Colonic mucosa (tissue), 4 donors: ENCODE data around the gene DUSP15. TPM values are rescaled to one million over a fixed set of nuclear protein-coding genes. Genes with fewer than 3 reads are reported as not detected.

Experiments used
- DNase-seq: peaks from one replicate; pipeline ENCODE4 v3.0.0-alpha.2; 2020
- H3K27ac ChIP-seq: fragments of 200-600 bp; one replicate; pipeline ENCODE4 v1.8.0; 2021
- H3K27me3 ChIP-seq: fragments of 200-600 bp; one replicate; pipeline ENCODE4 v1.8.0; 2021
- H3K36me3 ChIP-seq: fragments of 200-600 bp; one replicate; pipeline ENCODE4 v1.8.0; 2021
- H3K4me1 ChIP-seq: fragments of 200-600 bp; one replicate; pipeline ENCODE4 v1.8.0; 2021; ENCODE audit warnings: mild to moderate bottlenecking
- H3K4me3 ChIP-seq: fragments of 200-600 bp; one replicate; pipeline ENCODE4 v1.8.0; 2021
- H3K9ac ChIP-seq, 2 donors: one replicate each; pipeline ENCODE4 v1.7.0; 2013; ENCODE audit warnings: control low read depth in 2 of 2, low read depth in 2 of 2, low read length in 2 of 2
- H3K9me3 ChIP-seq: fragments of 200-600 bp; one replicate; pipeline ENCODE4 v1.8.0; 2021
- intact Hi-C: fragments of 100-400 bp; cut with DNase I; formaldehyde crosslinking; loops from one replicate; pipeline ENCODE4 v1.14.1; 2022
- total RNA-seq, 2 donors: library from RNA; stranded (reverse); fragmentation: NEBNext Ultra II Directional in 1 of 2; extraction: Animal tissue kit (Norgen Biotek cat#: 25700) in 1 of 2; gene quantifications; one replicate each; pipeline ENCODE4 v1.2.1, GENCODE V29; 2021
- TF ChIP-seq, protein P1 (sequence below): fragments of 200-600 bp; IDR thresholded peaks from one replicate; pipeline ENCODE4 v1.8.0; 2022; ENCODE audit warnings: antibody characterized with exemption, mild to moderate bottlenecking
- donor health status: healthy.
- donor health status: DM: no; HTN: no; CAD: no.
- donor health status: DM: no; HTN: no; CAD: no.

The DUSP15 gene
- total RNA-seq, 2 donors from 2014 or later, result 0.59 to 0.74 TPM

DNA sequence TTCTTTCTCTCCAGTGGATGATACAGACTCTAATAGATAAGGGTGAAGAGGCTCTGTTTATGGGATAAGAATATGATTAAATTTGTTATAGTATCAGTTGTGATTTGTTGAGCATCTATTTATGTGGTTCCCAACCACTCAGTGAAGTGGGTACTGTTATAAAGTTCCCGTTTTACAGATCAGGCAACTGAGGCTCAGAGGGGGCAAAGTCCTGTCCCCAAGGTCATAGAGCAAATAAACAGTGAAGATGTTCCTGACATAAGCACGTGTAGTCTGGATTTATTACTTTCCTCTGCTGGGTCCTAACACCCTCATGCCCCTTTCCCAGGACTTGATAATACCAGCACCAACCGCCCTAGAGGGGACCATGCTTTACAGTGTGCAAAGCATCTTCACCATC is 4.1 kb downstream of the DUSP15 start:
- Histone ChIP-seq H3K36me3 (no peaks in the 10 kb centered on the region), H3K9me3 (no peaks in the 10 kb centered on the region), H3K9ac (no peak overlapping the region), H3K4me1 (no peaks in the 10 kb centered on the region), H3K27me3 (peaks cover 20% of the 10 kb centered on the region), H3K4me3 (no peak overlapping the region), H3K27ac (no peak overlapping the region)
- DNase-seq, result no peak
- intact Hi-C loops, result no loop called here
- TF ChIP-seq, protein P1, sequence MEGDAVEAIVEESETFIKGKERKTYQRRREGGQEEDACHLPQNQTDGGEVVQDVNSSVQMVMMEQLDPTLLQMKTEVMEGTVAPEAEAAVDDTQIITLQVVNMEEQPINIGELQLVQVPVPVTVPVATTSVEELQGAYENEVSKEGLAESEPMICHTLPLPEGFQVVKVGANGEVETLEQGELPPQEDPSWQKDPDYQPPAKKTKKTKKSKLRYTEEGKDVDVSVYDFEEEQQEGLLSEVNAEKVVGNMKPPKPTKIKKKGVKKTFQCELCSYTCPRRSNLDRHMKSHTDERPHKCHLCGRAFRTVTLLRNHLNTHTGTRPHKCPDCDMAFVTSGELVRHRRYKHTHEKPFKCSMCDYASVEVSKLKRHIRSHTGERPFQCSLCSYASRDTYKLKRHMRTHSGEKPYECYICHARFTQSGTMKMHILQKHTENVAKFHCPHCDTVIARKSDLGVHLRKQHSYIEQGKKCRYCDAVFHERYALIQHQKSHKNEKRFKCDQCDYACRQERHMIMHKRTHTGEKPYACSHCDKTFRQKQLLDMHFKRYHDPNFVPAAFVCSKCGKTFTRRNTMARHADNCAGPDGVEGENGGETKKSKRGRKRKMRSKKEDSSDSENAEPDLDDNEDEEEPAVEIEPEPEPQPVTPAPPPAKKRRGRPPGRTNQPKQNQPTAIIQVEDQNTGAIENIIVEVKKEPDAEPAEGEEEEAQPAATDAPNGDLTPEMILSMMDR, result no peak

DNA sequence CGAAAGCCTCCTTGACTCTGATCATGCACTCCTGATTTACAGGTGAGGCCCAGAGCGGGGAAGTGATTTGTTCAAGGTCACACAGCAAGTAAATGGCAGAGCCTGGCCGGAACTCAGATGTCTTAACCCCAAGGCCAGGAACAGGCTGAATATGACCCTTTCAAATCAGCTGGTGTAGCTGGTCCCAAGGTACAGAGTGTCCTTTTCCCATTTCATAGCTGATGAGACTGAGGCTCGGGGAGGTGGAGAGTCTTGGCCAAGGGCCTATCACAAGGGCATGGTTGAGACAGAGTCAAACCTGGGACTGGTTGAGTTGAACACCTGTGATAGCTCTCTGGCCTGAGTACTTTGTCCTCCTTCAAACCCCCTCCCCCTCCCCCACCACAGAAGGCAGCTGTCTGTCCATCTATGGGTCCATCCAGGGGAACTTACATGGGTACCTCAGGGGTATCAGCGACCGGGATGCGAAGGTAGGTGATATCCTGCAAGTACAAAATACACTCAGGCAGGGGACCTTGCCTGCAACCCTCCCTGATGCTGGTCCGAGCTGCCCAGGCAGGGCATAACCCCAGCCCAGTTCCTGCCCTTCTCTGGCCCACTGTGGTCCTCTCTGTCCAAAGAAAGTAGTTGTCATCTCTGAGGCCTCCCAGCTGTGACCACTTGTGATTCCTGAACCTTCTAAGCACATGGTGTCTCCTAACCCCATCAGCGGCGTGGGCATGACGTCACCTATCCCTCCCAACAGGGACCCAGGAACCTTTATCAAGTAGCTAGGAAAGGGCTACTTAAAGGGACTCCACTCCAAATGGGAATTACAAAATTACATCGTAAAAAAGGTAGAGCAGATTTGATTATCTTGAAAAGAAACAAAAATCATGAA is 5.6 kb downstream of the DUSP15 start:
- Histone ChIP-seq H3K27me3 (peaks cover 12% of the 10 kb centered on the region), H3K9me3 (no peaks in the 10 kb centered on the region), H3K9ac (no peak overlapping the region), H3K27ac (no peak overlapping the region), H3K36me3 (no peaks in the 10 kb centered on the region), H3K4me3 (no peak overlapping the region), H3K4me1 (peaks cover 7% of the 10 kb centered on the region)
- TF ChIP-seq, protein P1, result no peak
- DNase-seq, result no peak
- intact Hi-C loops, result no loop called here

DNA sequence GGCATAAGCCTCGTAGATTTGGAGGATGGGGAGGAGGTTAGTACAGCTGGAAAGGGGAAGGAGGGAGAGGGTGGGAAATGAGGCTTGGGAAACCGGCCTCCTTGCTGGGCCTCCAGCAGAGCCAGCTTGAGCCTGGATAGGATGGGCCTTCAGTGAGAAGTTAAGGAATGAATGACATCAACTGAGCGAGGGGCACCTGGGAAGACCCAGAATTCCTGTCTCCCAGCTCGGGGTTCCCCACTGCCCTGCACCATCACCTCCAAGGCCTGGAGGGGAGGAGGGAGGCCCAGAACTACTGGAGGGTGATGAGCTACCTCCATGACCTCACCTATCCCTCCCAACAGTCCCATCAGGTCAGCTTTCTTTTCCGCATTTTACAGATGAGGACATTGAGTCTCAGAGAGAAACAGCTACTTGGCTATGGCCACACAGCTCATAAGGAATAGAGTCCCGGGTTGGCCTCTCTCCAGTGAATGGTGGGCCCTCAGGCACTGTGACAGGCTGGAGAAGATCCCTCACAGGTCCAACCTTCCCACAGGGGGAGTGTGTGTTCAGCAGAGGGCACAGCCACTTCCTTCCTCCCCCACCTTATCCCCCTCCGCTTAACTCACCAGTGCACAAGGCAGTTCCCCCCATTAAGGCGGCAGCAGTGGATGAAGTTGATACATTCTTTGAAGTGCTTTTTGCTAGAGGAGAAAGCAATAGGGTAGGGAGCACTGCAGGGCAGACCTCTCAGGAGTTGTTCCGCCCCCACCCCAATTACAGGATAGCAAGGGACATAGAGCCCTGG is 6.8 kb downstream of the DUSP15 start:
- H3K4me1 ChIP-seq, result peaks cover 7% of the 10 kb centered on the region
- DNase-seq, result no peak
- H3K27ac ChIP-seq, result no peak overlapping the region
- no peaks in the 10 kb centered on the region for H3K36me3 ChIP-seq
- H3K27me3 ChIP-seq, result peaks cover 4% of the 10 kb centered on the region
- intact Hi-C loops, result no loop called here
- no peak overlapping the region for H3K9ac ChIP-seq
- H3K4me3 ChIP-seq, result no peak overlapping the region
- no peaks in the 10 kb centered on the region for H3K9me3 ChIP-seq
- TF ChIP-seq, protein P1, result no peak

DNA sequence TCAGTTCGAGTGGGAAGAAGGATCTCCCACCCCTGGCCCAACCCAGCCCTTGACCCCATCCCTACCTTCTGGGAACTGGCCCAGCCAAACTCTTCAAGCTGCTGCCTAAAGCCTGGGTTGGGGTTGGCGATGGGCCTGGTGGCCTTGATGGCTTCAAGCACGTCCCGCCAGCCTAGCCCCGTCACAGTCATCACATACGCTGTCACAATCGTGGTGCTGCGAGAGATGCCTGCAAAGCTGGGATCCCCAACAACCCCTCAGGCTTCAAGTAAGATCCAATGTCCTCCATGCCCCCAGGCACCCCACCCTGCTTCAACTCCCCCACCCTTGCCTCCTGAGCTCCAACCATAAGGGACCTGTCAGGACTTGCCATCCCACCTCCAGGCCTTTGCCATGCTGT is 7.8 kb downstream of the DUSP15 start:
- TF ChIP-seq, protein P1, result no peak
- Histone ChIP-seq H3K27ac (no peak overlapping the region), H3K4me3 (no peak overlapping the region), H3K36me3 (no peaks in the 10 kb centered on the region), H3K9ac (no peak overlapping the region), H3K4me1 (peaks cover 7% of the 10 kb centered on the region), H3K27me3 (peaks cover 4% of the 10 kb centered on the region), H3K9me3 (no peaks in the 10 kb centered on the region)
- no peak for DNase-seq
- intact Hi-C loops, result no loop called here

DNA sequence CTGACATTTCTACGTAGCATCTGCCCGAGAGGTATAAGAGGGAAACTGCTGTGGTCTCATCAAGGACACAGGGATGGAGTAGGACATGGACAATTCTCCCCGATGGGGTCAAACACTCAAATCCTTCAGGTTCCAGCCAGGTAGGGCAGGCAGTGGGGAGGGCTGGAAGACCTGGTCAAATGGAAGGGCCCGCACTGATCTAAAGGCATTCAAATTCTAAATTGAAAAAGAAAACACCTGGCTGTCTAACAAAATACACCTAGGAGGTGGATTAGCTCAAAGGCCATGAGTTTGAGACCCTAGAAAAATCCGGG is 8.2 kb downstream of the DUSP15 start:
- Histone ChIP-seq H3K27ac (no peak overlapping the region), H3K9ac (no peak overlapping the region), H3K27me3 (peaks cover 4% of the 10 kb centered on the region), H3K4me1 (peaks cover 7% of the 10 kb centered on the region), H3K4me3 (peak overlapping the region; percentile 53), H3K9me3 (no peaks in the 10 kb centered on the region), H3K36me3 (no peaks in the 10 kb centered on the region)
- TF ChIP-seq, protein P1, result no peak
- intact Hi-C loops, result no loop called here
- DNase-seq, result no peak
